ENCODE results near the gene SOWAHC. TPM values are rescaled to one million over a fixed set of nuclear protein-coding genes. Genes with fewer than 3 reads are reported as not detected.

SOWAHC gene
- total and polyA plus RNA-seq, 2 of the 13 experiments (the other 11 are each of a cell fraction or from before 2014, with no cell fraction given) = 21.2 to 22.5 TPM

DNA sequence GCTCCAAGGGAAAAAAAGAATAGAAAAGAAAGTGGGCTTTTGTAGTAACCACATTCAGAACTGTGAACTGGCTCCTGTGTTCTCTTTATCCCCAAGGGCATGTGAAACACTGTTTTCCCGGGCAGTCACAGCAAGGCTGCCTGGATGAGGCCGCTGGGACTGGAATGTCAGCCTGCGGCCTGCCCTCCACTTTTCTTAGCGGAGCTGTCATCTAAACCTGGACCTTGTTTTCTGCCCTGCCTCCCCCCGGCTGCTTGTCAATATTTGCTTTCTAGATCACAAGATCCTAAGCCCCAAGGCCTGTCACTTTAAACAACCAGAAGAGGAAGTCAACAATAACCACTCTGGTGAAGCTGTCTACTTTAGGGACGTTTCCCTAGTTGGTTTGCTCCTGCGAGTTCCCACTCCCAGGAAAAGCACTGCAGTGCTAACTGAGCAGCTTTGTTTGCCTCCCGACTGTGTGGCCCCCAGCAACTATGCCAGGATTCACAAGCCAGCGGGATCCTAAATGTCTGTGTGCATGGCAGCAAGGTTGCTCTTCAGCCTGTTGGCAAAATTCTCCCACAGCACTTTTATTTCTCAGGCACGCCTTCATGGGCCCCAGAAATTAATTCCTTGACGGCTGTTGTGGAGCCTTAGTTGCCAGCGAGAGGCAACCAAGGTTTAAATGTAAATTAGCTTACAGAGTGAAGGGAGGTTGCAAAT lies 30.6 kb downstream of the SOWAHC start (continued):
- no peak for TF ChIP-seq ZC3H4 (CRISPR knock-in tag; IDR thresholded peaks at IDR 0.05; ENCODE audit: borderline replicate concordance)
- peak; percentile 98 for TF ChIP-seq SALL2 (CRISPR knock-in tag; IDR thresholded peaks at IDR 0.05)
- TF ChIP-seq, protein P1, sequence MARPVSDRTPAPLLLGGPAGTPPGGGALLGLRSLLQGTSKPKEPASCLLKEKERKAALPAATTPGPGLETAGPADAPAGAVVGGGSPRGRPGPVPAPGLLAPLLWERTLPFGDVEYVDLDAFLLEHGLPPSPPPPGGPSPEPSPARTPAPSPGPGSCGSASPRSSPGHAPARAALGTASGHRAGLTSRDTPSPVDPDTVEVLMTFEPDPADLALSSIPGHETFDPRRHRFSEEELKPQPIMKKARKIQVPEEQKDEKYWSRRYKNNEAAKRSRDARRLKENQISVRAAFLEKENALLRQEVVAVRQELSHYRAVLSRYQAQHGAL (CRISPR knock-in tag; IDR thresholded peaks at IDR 0.05; ENCODE audit: not compliant biosample characterization) = peak; percentile 87
- no peak; the same call in 1 of the 2 replicates for TF ChIP-seq GTF2F1 (IDR thresholded peaks at IDR 0.05; ENCODE audit: low read length)
- no peak for TF ChIP-seq SOX6 (IDR thresholded peaks at IDR 0.05)
- TF ChIP-seq SOX6 (CRISPR knock-in tag; IDR thresholded peaks at IDR 0.05) = peak; percentile 98
- TF ChIP-seq ZNF350 (CRISPR knock-in tag; IDR thresholded peaks at IDR 0.05; ENCODE audit: borderline replicate concordance, low read depth) = peak; percentile 97
- TF ChIP-seq, protein P2, sequence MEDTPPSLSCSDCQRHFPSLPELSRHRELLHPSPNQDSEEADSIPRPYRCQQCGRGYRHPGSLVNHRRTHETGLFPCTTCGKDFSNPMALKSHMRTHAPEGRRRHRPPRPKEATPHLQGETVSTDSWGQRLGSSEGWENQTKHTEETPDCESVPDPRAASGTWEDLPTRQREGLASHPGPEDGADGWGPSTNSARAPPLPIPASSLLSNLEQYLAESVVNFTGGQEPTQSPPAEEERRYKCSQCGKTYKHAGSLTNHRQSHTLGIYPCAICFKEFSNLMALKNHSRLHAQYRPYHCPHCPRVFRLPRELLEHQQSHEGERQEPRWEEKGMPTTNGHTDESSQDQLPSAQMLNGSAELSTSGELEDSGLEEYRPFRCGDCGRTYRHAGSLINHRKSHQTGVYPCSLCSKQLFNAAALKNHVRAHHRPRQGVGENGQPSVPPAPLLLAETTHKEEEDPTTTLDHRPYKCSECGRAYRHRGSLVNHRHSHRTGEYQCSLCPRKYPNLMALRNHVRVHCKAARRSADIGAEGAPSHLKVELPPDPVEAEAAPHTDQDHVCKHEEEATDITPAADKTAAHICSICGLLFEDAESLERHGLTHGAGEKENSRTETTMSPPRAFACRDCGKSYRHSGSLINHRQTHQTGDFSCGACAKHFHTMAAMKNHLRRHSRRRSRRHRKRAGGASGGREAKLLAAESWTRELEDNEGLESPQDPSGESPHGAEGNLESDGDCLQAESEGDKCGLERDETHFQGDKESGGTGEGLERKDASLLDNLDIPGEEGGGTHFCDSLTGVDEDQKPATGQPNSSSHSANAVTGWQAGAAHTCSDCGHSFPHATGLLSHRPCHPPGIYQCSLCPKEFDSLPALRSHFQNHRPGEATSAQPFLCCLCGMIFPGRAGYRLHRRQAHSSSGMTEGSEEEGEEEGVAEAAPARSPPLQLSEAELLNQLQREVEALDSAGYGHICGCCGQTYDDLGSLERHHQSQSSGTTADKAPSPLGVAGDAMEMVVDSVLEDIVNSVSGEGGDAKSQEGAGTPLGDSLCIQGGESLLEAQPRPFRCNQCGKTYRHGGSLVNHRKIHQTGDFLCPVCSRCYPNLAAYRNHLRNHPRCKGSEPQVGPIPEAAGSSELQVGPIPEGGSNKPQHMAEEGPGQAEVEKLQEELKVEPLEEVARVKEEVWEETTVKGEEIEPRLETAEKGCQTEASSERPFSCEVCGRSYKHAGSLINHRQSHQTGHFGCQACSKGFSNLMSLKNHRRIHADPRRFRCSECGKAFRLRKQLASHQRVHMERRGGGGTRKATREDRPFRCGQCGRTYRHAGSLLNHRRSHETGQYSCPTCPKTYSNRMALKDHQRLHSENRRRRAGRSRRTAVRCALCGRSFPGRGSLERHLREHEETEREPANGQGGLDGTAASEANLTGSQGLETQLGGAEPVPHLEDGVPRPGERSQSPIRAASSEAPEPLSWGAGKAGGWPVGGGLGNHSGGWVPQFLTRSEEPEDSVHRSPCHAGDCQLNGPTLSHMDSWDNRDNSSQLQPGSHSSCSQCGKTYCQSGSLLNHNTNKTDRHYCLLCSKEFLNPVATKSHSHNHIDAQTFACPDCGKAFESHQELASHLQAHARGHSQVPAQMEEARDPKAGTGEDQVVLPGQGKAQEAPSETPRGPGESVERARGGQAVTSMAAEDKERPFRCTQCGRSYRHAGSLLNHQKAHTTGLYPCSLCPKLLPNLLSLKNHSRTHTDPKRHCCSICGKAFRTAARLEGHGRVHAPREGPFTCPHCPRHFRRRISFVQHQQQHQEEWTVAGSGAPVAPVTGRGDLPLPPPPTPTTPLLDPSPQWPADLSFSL (CRISPR knock-in tag; IDR thresholded peaks at IDR 0.05) = peak; percentile 51; the same call in 1 of the 2 replicates
- no peak for TF ChIP-seq KLF13 (CRISPR knock-in tag; IDR thresholded peaks at IDR 0.05)
- TF ChIP-seq FOXK2 (IDR thresholded peaks at IDR 0.05) = peak; percentile 96
- TF ChIP-seq ZNF678 (CRISPR knock-in tag; IDR thresholded peaks at IDR 0.05) = peak; percentile 94
- TF ChIP-seq ZBTB1 (CRISPR knock-in tag; IDR thresholded peaks at IDR 0.05; ENCODE audit: borderline replicate concordance) = no peak
- no peak; the same call in 1 of the 2 replicates for TF ChIP-seq NFE2L2 (IDR thresholded peaks at IDR 0.05; ENCODE audit: low read length)
- TF ChIP-seq, protein P3, sequence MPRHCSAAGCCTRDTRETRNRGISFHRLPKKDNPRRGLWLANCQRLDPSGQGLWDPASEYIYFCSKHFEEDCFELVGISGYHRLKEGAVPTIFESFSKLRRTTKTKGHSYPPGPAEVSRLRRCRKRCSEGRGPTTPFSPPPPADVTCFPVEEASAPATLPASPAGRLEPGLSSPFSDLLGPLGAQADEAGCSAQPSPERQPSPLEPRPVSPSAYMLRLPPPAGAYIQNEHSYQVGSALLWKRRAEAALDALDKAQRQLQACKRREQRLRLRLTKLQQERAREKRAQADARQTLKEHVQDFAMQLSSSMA (CRISPR knock-in tag; IDR thresholded peaks at IDR 0.05) = peak; percentile 64; the same call in 1 of the 2 replicates
- TF ChIP-seq, protein P4, sequence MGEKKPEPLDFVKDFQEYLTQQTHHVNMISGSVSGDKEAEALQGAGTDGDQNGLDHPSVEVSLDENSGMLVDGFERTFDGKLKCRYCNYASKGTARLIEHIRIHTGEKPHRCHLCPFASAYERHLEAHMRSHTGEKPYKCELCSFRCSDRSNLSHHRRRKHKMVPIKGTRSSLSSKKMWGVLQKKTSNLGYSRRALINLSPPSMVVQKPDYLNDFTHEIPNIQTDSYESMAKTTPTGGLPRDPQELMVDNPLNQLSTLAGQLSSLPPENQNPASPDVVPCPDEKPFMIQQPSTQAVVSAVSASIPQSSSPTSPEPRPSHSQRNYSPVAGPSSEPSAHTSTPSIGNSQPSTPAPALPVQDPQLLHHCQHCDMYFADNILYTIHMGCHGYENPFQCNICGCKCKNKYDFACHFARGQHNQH (CRISPR knock-in tag; IDR thresholded peaks at IDR 0.05) = peak; percentile 99
- TF ChIP-seq ZNF383 (CRISPR knock-in tag; IDR thresholded peaks at IDR 0.05; ENCODE audit: borderline replicate concordance) = peak; percentile 92; the same call in 1 of the 2 replicates
- TF ChIP-seq ATF1 (CRISPR knock-in tag; IDR thresholded peaks at IDR 0.05) = peak; percentile 80
- TF ChIP-seq ZNF773 (CRISPR knock-in tag; IDR thresholded peaks at IDR 0.05; ENCODE audit: borderline replicate concordance) = peak; percentile 81; the same call in 1 of the 2 replicates
- TF ChIP-seq ONECUT2 (CRISPR knock-in tag; IDR thresholded peaks at IDR 0.05) = peak; percentile 79
- no peak for TF ChIP-seq HNRNPUL1 (IDR thresholded peaks at IDR 0.05; ENCODE audit: low read depth, low read length)
- no peak for TF ChIP-seq CENPX (CRISPR knock-in tag; IDR thresholded peaks at IDR 0.05)
- TF ChIP-seq RAD21 (CRISPR knock-in tag; IDR thresholded peaks at IDR 0.05) = peak; percentile 50
- TF ChIP-seq KDM6A (CRISPR knock-in tag; IDR thresholded peaks at IDR 0.05; ENCODE audit: low read depth) = peak; percentile 98
